ENCODE data around the gene GUCY1A2.
"Not testable (repeated sequence)": the region's sequence is repeated elsewhere in the genome, so short reads cannot be mapped to it uniquely, and the experiment has no call there.

Gene GUCY1A2

GRCh38 chr11:106828576-106828975 is 189.7 kb downstream of the GUCY1A2 start:
- Histone ChIP-seq H3K9ac (ENCODE audit: low read length) (no peak overlapping the region), H3K9me3 (ENCODE audit: low read length) (no peaks in the 10 kb centered on the region), H3K27ac (ENCODE audit: low read depth, low read length) (no peak overlapping the region), H3K4me1 (ENCODE audit: insufficient read depth, low read length) (no peaks in the 10 kb centered on the region), H3K4me3 (ENCODE audit: low read depth in 1 of 2, low read length in 2 of 2) (no peak overlapping the region), H3K27me3 (ENCODE audit: control insufficient read depth in 1 of 2, insufficient read depth in 2 of 2, low read length in 2 of 2) (no peaks in the 10 kb centered on the region), H3K36me3 (ENCODE audit: insufficient read depth, low read length) (no peaks in the 10 kb centered on the region)

DNA sequence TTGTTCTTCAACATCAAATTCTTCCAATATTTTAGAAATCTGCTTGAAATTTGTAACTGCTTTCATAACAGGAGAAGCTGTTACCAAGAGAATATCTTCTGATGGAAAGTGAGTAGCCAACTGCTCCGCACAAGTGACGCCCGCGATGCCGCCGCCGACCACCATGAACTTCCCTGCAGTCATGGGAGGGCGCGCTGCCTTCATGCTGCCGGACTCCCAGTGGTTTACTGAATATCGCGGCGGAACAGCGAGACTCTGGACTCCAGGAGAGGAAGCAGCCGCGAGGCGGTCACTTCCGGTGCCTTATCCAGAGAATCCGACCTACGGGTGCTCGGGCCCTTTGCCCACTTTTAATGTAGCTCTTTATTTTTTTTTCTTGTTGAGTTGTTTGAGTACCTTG is 190.6 kb downstream of the GUCY1A2 start:
- Histone ChIP-seq H3K27me3 (ENCODE audit: control insufficient read depth in 1 of 2, insufficient read depth in 2 of 2, low read length in 2 of 2) (no peaks in the 10 kb centered on the region), H3K9me3 (ENCODE audit: low read length) (no peaks in the 10 kb centered on the region), H3K27ac (ENCODE audit: low read depth, low read length) (no peak overlapping the region), H3K4me3 (ENCODE audit: low read depth in 1 of 2, low read length in 2 of 2) (no peak overlapping the region), H3K4me1 (ENCODE audit: insufficient read depth, low read length) (no peaks in the 10 kb centered on the region), H3K9ac (ENCODE audit: low read length) (no peak overlapping the region), H3K36me3 (ENCODE audit: insufficient read depth, low read length) (no peaks in the 10 kb centered on the region)

DNA sequence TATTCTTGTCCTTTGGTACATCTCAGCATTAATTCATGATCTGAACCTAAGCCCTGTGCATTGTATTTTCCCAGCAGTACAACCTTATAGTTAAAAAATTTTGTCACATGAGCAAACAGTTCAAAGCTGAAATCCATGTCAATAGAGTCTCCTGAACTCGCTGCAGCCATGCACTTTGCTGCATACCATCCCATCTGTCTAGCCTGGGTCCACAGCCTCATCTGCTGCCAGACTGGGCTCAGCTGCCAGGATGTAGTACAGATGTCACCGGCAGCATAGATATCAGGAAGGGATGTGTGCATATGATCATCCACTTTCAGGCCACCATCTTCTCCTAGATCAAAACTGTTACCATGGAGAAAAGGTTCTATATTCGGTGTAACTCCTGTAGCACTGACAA is 191.7 kb downstream of the GUCY1A2 start:
- not testable (repeated sequence) for H3K9ac ChIP-seq (ENCODE audit: low read length); H3K4me1 ChIP-seq (ENCODE audit: insufficient read depth, low read length); H3K36me3 ChIP-seq (ENCODE audit: insufficient read depth, low read length); H3K9me3 ChIP-seq (ENCODE audit: low read length); H3K27me3 ChIP-seq (ENCODE audit: control insufficient read depth in 1 of 2, insufficient read depth in 2 of 2, low read length in 2 of 2); H3K27ac ChIP-seq (ENCODE audit: low read depth, low read length); H3K4me3 ChIP-seq (ENCODE audit: low read depth in 1 of 2, low read length in 2 of 2)

DNA sequence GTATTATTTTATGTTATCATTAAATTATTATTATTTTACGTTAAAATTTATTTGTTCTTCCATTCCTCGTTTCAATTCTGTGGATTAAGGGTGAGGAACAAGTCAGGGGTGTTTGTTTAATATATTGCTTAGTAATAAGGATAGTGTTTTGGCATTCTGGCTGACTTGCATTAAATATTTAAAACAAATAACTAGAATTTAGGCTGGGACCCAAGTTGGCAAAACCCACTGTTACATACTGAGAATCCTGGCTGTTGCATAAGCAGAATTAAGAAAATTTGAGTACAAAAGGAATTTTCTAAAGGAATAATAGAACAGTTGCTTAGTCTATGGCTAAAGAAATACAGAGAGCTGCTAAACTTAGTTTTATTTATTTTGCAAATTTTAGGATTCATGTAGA is 196.4 kb downstream of the GUCY1A2 start:
- no peak overlapping the region for H3K9ac ChIP-seq (ENCODE audit: low read length)
- H3K4me3 ChIP-seq (ENCODE audit: low read depth in 1 of 2, low read length in 2 of 2), result no peak overlapping the region
- no peaks in the 10 kb centered on the region for H3K27me3 ChIP-seq (ENCODE audit: control insufficient read depth in 1 of 2, insufficient read depth in 2 of 2, low read length in 2 of 2)
- H3K27ac ChIP-seq (ENCODE audit: low read depth, low read length), result no peak overlapping the region
- H3K4me1 ChIP-seq (ENCODE audit: insufficient read depth, low read length), result no peaks in the 10 kb centered on the region
- no peaks in the 10 kb centered on the region for H3K9me3 ChIP-seq (ENCODE audit: low read length)
- H3K36me3 ChIP-seq (ENCODE audit: insufficient read depth, low read length), result no peaks in the 10 kb centered on the region

DNA sequence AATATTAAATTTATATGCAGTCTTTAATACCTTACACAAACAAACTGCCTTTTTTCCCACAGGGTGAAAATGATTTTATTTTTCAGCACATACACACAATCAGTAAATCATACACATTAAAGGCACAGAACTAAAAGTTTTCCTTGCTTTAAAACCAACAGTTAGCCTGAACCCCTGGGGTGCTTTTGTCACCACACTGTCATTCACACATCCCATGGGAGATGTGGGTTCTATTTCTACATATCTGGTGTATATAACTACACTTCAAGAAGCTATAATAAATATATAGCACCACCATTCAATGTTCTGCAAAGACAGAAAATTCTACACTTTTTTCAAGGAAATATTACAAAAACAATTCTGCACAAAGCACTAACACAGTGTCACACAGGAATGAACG is 197.0 kb downstream of the GUCY1A2 start:
- H3K27me3 ChIP-seq (ENCODE audit: control insufficient read depth in 1 of 2, insufficient read depth in 2 of 2, low read length in 2 of 2), result no peaks in the 10 kb centered on the region
- no peaks in the 10 kb centered on the region for H3K36me3 ChIP-seq (ENCODE audit: insufficient read depth, low read length)
- no peak overlapping the region for H3K27ac ChIP-seq (ENCODE audit: low read depth, low read length)
- no peaks in the 10 kb centered on the region for H3K9me3 ChIP-seq (ENCODE audit: low read length)
- H3K9ac ChIP-seq (ENCODE audit: low read length), result no peak overlapping the region
- no peak overlapping the region for H3K4me3 ChIP-seq (ENCODE audit: low read depth in 1 of 2, low read length in 2 of 2)
- no peaks in the 10 kb centered on the region for H3K4me1 ChIP-seq (ENCODE audit: insufficient read depth, low read length)

DNA sequence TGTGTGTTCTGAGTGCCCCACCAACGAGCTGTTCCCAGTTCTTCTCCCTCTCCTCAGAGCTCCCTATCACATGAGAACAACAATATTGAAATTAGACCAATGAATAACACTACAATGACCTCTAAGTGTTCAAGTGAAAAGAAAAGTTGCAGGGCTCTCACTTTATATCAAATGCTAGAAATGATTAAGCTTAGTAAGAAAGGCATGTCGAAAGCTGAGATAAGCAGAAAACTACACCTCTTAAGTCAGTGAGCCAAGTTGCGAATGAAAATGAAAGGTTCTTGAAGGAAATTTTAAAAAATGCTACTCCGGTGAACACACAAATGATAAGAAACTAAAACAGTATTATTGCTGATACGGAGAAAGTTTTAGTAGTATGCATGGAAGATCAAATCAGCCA is 199.8 kb downstream of the GUCY1A2 start:
- Histone ChIP-seq H3K9me3 (ENCODE audit: low read length) (no peaks in the 10 kb centered on the region), H3K9ac (ENCODE audit: low read length) (no peak overlapping the region), H3K4me3 (ENCODE audit: low read depth in 1 of 2, low read length in 2 of 2) (no peak overlapping the region)

DNA sequence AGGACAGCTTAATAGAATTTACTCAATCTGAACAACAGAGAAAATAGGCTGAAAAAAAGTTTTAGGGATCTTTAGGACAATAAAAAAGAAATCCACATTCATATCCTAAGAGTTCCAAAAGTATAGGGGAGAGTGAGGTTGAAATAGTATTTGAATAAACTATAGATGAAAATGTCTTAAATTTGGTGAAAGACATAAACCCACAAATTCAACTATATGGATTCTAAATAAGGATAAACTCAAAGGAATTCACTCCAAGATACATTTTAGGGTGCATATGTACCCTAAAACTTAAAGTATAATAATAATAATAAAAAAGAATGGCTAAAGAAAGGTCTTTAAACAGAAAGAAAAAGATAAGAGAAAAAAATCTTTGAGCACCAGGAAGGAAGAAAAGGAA is 203.1 kb downstream of the GUCY1A2 start:
- no peak overlapping the region for H3K4me3 ChIP-seq (ENCODE audit: low read depth in 1 of 2, low read length in 2 of 2)
- H3K27me3 ChIP-seq (ENCODE audit: control insufficient read depth in 1 of 2, insufficient read depth in 2 of 2, low read length in 2 of 2), result no peaks in the 10 kb centered on the region
- no peaks in the 10 kb centered on the region for H3K4me1 ChIP-seq (ENCODE audit: insufficient read depth, low read length)
- H3K27ac ChIP-seq (ENCODE audit: low read depth, low read length), result no peak overlapping the region
- no peaks in the 10 kb centered on the region for H3K36me3 ChIP-seq (ENCODE audit: insufficient read depth, low read length)
- no peak overlapping the region for H3K9ac ChIP-seq (ENCODE audit: low read length)
- H3K9me3 ChIP-seq (ENCODE audit: low read length), result no peaks in the 10 kb centered on the region

More for the DNA sequence above, 199.8 kb downstream of the GUCY1A2 start:
- H3K27ac ChIP-seq (ENCODE audit: low read depth, low read length), result no peak overlapping the region
- H3K27me3 ChIP-seq (ENCODE audit: control insufficient read depth in 1 of 2, insufficient read depth in 2 of 2, low read length in 2 of 2), result no peaks in the 10 kb centered on the region
- no peaks in the 10 kb centered on the region for H3K36me3 ChIP-seq (ENCODE audit: insufficient read depth, low read length)
- no peaks in the 10 kb centered on the region for H3K4me1 ChIP-seq (ENCODE audit: insufficient read depth, low read length)

DNA sequence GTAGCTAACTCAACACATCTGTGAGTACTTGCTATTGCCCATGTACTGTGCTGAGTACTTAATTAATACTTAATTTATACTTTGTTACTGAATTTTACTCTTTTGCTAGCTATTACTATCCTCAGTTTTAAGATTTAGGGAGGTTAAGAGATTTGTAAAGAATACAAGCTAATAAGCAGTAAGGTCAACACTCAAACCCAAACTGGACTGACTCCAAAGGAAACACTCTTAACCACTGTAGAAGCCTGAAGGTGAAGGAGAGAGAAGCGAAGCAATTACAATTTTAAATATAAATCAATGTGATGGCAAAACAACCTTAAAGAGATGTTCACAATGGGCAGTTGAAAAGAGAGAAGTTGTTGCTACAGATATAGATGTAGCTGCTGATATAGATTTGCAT is 204.5 kb downstream of the GUCY1A2 start:
- no peaks in the 10 kb centered on the region for H3K9me3 ChIP-seq (ENCODE audit: low read length)
- no peaks in the 10 kb centered on the region for H3K4me1 ChIP-seq (ENCODE audit: insufficient read depth, low read length)
- no peaks in the 10 kb centered on the region for H3K36me3 ChIP-seq (ENCODE audit: insufficient read depth, low read length)
- H3K4me3 ChIP-seq (ENCODE audit: low read depth in 1 of 2, low read length in 2 of 2), result no peak overlapping the region
- no peaks in the 10 kb centered on the region for H3K27me3 ChIP-seq (ENCODE audit: control insufficient read depth in 1 of 2, insufficient read depth in 2 of 2, low read length in 2 of 2)
- no peak overlapping the region for H3K9ac ChIP-seq (ENCODE audit: low read length)
- no peak overlapping the region for H3K27ac ChIP-seq (ENCODE audit: low read depth, low read length)

DNA sequence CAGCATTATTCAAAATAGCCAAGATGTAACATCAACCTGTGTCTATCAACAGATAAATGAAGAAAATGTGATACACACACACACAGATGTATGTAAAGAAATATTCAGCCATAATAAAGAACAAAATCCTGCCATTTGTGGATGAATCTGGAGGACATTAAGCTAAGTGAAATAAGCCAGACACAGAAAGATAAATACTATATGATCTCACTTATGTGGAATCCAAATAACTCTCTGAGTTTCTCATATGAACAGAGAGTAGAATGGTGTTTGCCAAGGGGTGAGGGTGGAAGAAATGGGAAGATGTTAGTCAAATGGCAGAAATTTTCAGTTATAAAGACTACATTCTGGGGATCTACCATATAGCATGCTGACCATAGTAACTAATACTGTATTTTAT is 224.2 kb downstream of the GUCY1A2 start:
- Histone ChIP-seq H3K9me3 (ENCODE audit: low read length) (no peaks in the 10 kb centered on the region), H3K4me1 (ENCODE audit: insufficient read depth, low read length) (no peaks in the 10 kb centered on the region), H3K27me3 (ENCODE audit: control insufficient read depth in 1 of 2, insufficient read depth in 2 of 2, low read length in 2 of 2) (no peaks in the 10 kb centered on the region), H3K9ac (ENCODE audit: low read length) (no peak overlapping the region), H3K4me3 (ENCODE audit: low read depth in 1 of 2, low read length in 2 of 2) (no peak overlapping the region), H3K27ac (ENCODE audit: low read depth, low read length) (no peak overlapping the region), H3K36me3 (ENCODE audit: insufficient read depth, low read length) (no peaks in the 10 kb centered on the region)

DNA sequence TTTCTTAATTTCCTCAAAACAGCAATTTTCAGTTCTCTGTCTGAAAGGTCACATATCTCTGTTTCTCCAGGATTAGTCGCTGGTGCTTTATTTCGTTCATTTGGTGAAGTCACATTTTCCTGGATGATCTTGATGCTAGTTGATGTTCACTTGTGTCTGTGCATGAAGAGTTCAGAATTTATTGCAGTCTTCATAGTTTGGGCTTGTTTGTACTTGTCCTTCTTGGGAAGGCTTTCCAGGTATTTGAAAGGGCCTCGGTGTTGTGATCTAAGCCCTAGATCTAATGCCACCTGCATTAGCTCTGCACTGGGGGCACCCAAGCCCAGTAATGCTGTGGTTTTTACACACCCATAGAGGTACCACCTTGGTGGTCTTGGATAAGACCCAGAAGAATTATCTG is 228.9 kb downstream of the GUCY1A2 start:
- Histone ChIP-seq H3K36me3 (ENCODE audit: insufficient read depth, low read length) (no peaks in the 10 kb centered on the region), H3K4me3 (ENCODE audit: low read depth in 1 of 2, low read length in 2 of 2) (no peak overlapping the region), H3K27me3 (ENCODE audit: control insufficient read depth in 1 of 2, insufficient read depth in 2 of 2, low read length in 2 of 2) (no peaks in the 10 kb centered on the region), H3K27ac (ENCODE audit: low read depth, low read length) (no peak overlapping the region), H3K9me3 (ENCODE audit: low read length) (no peaks in the 10 kb centered on the region), H3K4me1 (ENCODE audit: insufficient read depth, low read length) (no peaks in the 10 kb centered on the region), H3K9ac (ENCODE audit: low read length) (no peak overlapping the region)

GRCh38 chr11:106787454-106787853 is 230.8 kb downstream of the GUCY1A2 start:
- Histone ChIP-seq H3K36me3 (ENCODE audit: insufficient read depth, low read length) (no peaks in the 10 kb centered on the region), H3K4me3 (ENCODE audit: low read depth in 1 of 2, low read length in 2 of 2) (no peak overlapping the region), H3K27ac (ENCODE audit: low read depth, low read length) (no peak overlapping the region), H3K27me3 (ENCODE audit: control insufficient read depth in 1 of 2, insufficient read depth in 2 of 2, low read length in 2 of 2) (no peaks in the 10 kb centered on the region), H3K9me3 (ENCODE audit: low read length) (no peaks in the 10 kb centered on the region), H3K9ac (ENCODE audit: low read length) (no peak overlapping the region), H3K4me1 (ENCODE audit: insufficient read depth, low read length) (no peaks in the 10 kb centered on the region)

GRCh38 chr11:106785913-106786650 is 232.2 kb downstream of the GUCY1A2 start:
- Histone ChIP-seq H3K27me3 (ENCODE audit: control insufficient read depth in 1 of 2, insufficient read depth in 2 of 2, low read length in 2 of 2) (no peaks in the 10 kb centered on the region), H3K9me3 (ENCODE audit: low read length) (no peaks in the 10 kb centered on the region), H3K27ac (ENCODE audit: low read depth, low read length) (no peak overlapping the region)

More at GRCh38 chr11:106785913-106786650, 232.2 kb downstream of the GUCY1A2 start:
- no peaks in the 10 kb centered on the region for H3K4me1 ChIP-seq (ENCODE audit: insufficient read depth, low read length)
- H3K9ac ChIP-seq (ENCODE audit: low read length), result no peak overlapping the region
- no peaks in the 10 kb centered on the region for H3K36me3 ChIP-seq (ENCODE audit: insufficient read depth, low read length)
- no peak overlapping the region for H3K4me3 ChIP-seq (ENCODE audit: low read depth in 1 of 2, low read length in 2 of 2)
